ENCODE measurements around the gene ATG4C.

Gene ATG4C

GRCh38 chr1:62905872-62906271 lies 121.9 kb downstream of the ATG4C start:
- no peak overlapping the region for H2AFZ ChIP-seq (ENCODE audit: low read length, unreplicated experiment)
- no peak overlapping the region for H3K4me3 ChIP-seq (ENCODE audit: low read depth, low read length)
- H3K36me3 ChIP-seq (ENCODE audit: insufficient read depth, low read length): no peaks in the 10 kb centered on the region
- H3K4me1 ChIP-seq (ENCODE audit: control insufficient read depth, insufficient read depth, low read length, unreplicated experiment): no peaks in the 10 kb centered on the region
- no peaks in the 10 kb centered on the region for H3K79me2 ChIP-seq (ENCODE audit: control insufficient read depth, insufficient read depth, low read length, unreplicated experiment)
- no peaks in the 10 kb centered on the region for H3K27me3 ChIP-seq (ENCODE audit: insufficient read depth, low read length)
- no peak overlapping the region for H3K27ac ChIP-seq (ENCODE audit: low read depth, low read length)

- no peak overlapping the region for H2AFZ ChIP-seq (ENCODE audit: low read length, unreplicated experiment)
- no peak overlapping the region for H3K4me3 ChIP-seq (ENCODE audit: low read depth, low read length)
These were observed 122.5 kb downstream of the ATG4C start for GRCh38 chr1:62906428-62906886.

GRCh38 chr1:62908168-62908695 lies 124.3 kb downstream of the ATG4C start:
- Histone ChIP-seq H3K27me3 (ENCODE audit: insufficient read depth, low read length) (peaks cover 6% of the 10 kb centered on the region), H3K4me1 (ENCODE audit: control insufficient read depth, insufficient read depth, low read length, unreplicated experiment) (no peaks in the 10 kb centered on the region), H2AFZ (ENCODE audit: low read length, unreplicated experiment) (no peak overlapping the region), H3K36me3 (ENCODE audit: insufficient read depth, low read length) (no peaks in the 10 kb centered on the region), H3K27ac (ENCODE audit: low read depth, low read length) (no peak overlapping the region), H3K79me2 (ENCODE audit: control insufficient read depth, insufficient read depth, low read length, unreplicated experiment) (no peaks in the 10 kb centered on the region), H3K4me3 (ENCODE audit: low read depth, low read length) (no peak overlapping the region)

More at GRCh38 chr1:62906428-62906886, 122.5 kb downstream of the ATG4C start:
- no peaks in the 10 kb centered on the region for H3K36me3 ChIP-seq (ENCODE audit: insufficient read depth, low read length)
- no peaks in the 10 kb centered on the region for H3K79me2 ChIP-seq (ENCODE audit: control insufficient read depth, insufficient read depth, low read length, unreplicated experiment)
- H3K4me1 ChIP-seq (ENCODE audit: control insufficient read depth, insufficient read depth, low read length, unreplicated experiment): no peaks in the 10 kb centered on the region
- H3K27me3 ChIP-seq (ENCODE audit: insufficient read depth, low read length): no peaks in the 10 kb centered on the region
- no peak overlapping the region for H3K27ac ChIP-seq (ENCODE audit: low read depth, low read length)

DNA sequence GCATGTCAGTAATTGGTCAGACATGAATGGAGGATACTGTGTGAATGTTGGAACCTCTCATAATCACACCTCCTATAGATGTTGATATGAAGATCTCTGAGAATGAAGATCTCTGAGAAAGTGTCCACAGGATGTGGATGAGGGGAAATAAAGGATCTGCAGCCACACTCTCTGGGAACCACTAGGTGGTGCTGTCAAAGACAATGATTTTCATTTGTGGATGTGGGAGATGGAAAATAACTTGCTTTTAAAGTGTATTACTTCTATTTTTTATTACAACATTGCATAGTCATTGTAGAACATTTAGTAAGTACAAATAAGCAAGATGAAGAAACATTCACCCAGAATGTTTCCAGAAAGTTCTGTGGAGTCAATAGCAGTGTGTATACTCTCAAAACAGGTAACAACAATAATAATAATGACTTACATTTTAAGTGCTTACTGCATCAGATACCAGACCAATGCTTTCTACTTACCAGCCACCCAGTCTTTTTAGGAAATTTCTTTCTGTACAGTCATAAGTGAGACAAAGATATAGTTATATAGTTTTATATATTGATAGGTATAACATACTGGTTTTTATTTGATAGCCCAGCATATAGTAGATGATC lies 128.2 kb downstream of the ATG4C start:
- Histone ChIP-seq H3K27me3 (ENCODE audit: insufficient read depth, low read length) (peaks cover 44% of the 10 kb centered on the region), H3K36me3 (ENCODE audit: insufficient read depth, low read length) (no peaks in the 10 kb centered on the region), H2AFZ (ENCODE audit: low read length, unreplicated experiment) (no peak overlapping the region), H3K27ac (ENCODE audit: low read depth, low read length) (no peak overlapping the region), H3K79me2 (ENCODE audit: control insufficient read depth, insufficient read depth, low read length, unreplicated experiment) (no peaks in the 10 kb centered on the region), H3K4me1 (ENCODE audit: control insufficient read depth, insufficient read depth, low read length, unreplicated experiment) (no peaks in the 10 kb centered on the region), H3K4me3 (ENCODE audit: low read depth, low read length) (no peak overlapping the region)

All from ACC112 (cell line).